ENCODE data around the gene PATJ. TPM values are rescaled to one million over a fixed set of nuclear protein-coding genes. Genes with fewer than 3 reads are reported as not detected.

PATJ gene
- polyA plus RNA-seq, 1 experiment, result 3.6 TPM

- ChIA-PET POLR2A (no interaction called here), CTCF (no interaction called here)
- H3K4me3 ChIP-seq (ENCODE audit: low read depth, low read length), result no peak overlapping the region
- TF ChIP-seq, protein P1, sequence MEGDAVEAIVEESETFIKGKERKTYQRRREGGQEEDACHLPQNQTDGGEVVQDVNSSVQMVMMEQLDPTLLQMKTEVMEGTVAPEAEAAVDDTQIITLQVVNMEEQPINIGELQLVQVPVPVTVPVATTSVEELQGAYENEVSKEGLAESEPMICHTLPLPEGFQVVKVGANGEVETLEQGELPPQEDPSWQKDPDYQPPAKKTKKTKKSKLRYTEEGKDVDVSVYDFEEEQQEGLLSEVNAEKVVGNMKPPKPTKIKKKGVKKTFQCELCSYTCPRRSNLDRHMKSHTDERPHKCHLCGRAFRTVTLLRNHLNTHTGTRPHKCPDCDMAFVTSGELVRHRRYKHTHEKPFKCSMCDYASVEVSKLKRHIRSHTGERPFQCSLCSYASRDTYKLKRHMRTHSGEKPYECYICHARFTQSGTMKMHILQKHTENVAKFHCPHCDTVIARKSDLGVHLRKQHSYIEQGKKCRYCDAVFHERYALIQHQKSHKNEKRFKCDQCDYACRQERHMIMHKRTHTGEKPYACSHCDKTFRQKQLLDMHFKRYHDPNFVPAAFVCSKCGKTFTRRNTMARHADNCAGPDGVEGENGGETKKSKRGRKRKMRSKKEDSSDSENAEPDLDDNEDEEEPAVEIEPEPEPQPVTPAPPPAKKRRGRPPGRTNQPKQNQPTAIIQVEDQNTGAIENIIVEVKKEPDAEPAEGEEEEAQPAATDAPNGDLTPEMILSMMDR (IDR thresholded peaks at IDR 0.05; ENCODE audit: low read depth, low read length), result no peak
- no peaks in the 10 kb centered on the region for H3K27me3 ChIP-seq (ENCODE audit: control insufficient read depth, insufficient read depth, low read length)
- H3K9me3 ChIP-seq (ENCODE audit: control insufficient read depth, insufficient read depth, low read length), result no peaks in the 10 kb centered on the region
- no peak for DNase-seq (ENCODE audit: low read depth, low spot score)
- no peak overlapping the region for H3K27ac ChIP-seq (ENCODE audit: low read depth, low read length)
Observed at GRCh38 chr1:61770131-61770530, 27.9 kb downstream of the PATJ start.

GRCh38 chr1:61776091-61776490 lies 33.8 kb downstream of the PATJ start:
- no peak for DNase-seq (ENCODE audit: low read depth, low spot score)
- ChIA-PET CTCF (no interaction called here), POLR2A (no interaction called here)
- Histone ChIP-seq H3K27ac (ENCODE audit: low read depth, low read length) (no peak overlapping the region), H3K27me3 (ENCODE audit: control insufficient read depth, insufficient read depth, low read length) (no peaks in the 10 kb centered on the region), H3K4me3 (ENCODE audit: low read depth, low read length) (no peak overlapping the region), H3K9me3 (ENCODE audit: control insufficient read depth, insufficient read depth, low read length) (no peaks in the 10 kb centered on the region)
- TF ChIP-seq, protein P1 (IDR thresholded peaks at IDR 0.05; ENCODE audit: low read depth, low read length), result no peak

GRCh38 chr1:61779231-61779630 lies 37.0 kb downstream of the PATJ start:
- CTCF ChIA-PET, result interaction anchor here (0.5 kb wide), 2 partner anchors 31 to 854 kb away, joined by 5 to 6 read pairs; no protein-coding TSS in a partner anchor
- Histone ChIP-seq H3K9me3 (ENCODE audit: control insufficient read depth, insufficient read depth, low read length) (no peaks in the 10 kb centered on the region), H3K27ac (ENCODE audit: low read depth, low read length) (no peak overlapping the region), H3K27me3 (ENCODE audit: control insufficient read depth, insufficient read depth, low read length) (no peaks in the 10 kb centered on the region), H3K4me3 (ENCODE audit: low read depth, low read length) (no peak overlapping the region)
- no peak for DNase-seq (ENCODE audit: low read depth, low spot score)
- TF ChIP-seq, protein P1 (IDR thresholded peaks at IDR 0.05; ENCODE audit: low read depth, low read length), result no peak
- POLR2A ChIA-PET, result no interaction called here

GRCh38 chr1:61781151-61781550 lies 38.9 kb downstream of the PATJ start:
- no peaks in the 10 kb centered on the region for H3K9me3 ChIP-seq (ENCODE audit: control insufficient read depth, insufficient read depth, low read length)
- ChIA-PET CTCF (interaction anchor here (0.7 kb wide), 1 partner anchor 1129 kb away, joined by 5 read pairs; no protein-coding TSS in a partner anchor), POLR2A (no interaction called here)
- no peak for DNase-seq (ENCODE audit: low read depth, low spot score)
- H3K4me3 ChIP-seq (ENCODE audit: low read depth, low read length), result no peak overlapping the region
- H3K27me3 ChIP-seq (ENCODE audit: control insufficient read depth, insufficient read depth, low read length), result no peaks in the 10 kb centered on the region
- H3K27ac ChIP-seq (ENCODE audit: low read depth, low read length), result no peak overlapping the region
- TF ChIP-seq, protein P1 (IDR thresholded peaks at IDR 0.05; ENCODE audit: low read depth, low read length), result no peak

- DNase-seq (ENCODE audit: low read depth, low spot score), result no peak
- no peaks in the 10 kb centered on the region for H3K9me3 ChIP-seq (ENCODE audit: control insufficient read depth, insufficient read depth, low read length)
- no peak overlapping the region for H3K27ac ChIP-seq (ENCODE audit: low read depth, low read length)
- TF ChIP-seq, protein P1 (IDR thresholded peaks at IDR 0.05; ENCODE audit: low read depth, low read length), result no peak
- H3K27me3 ChIP-seq (ENCODE audit: control insufficient read depth, insufficient read depth, low read length), result no peaks in the 10 kb centered on the region
- CTCF ChIA-PET, result interaction anchor here (0.7 kb wide), 2 partner anchors 33 to 360 kb away, joined by 3 to 4 read pairs; no protein-coding TSS in a partner anchor
- no peak overlapping the region for H3K4me3 ChIP-seq (ENCODE audit: low read depth, low read length)
- POLR2A ChIA-PET, result no interaction called here
Observed at GRCh38 chr1:61782771-61783170, 40.5 kb downstream of the PATJ start.
